ENCODE results near the gene MRRF.

DNA sequence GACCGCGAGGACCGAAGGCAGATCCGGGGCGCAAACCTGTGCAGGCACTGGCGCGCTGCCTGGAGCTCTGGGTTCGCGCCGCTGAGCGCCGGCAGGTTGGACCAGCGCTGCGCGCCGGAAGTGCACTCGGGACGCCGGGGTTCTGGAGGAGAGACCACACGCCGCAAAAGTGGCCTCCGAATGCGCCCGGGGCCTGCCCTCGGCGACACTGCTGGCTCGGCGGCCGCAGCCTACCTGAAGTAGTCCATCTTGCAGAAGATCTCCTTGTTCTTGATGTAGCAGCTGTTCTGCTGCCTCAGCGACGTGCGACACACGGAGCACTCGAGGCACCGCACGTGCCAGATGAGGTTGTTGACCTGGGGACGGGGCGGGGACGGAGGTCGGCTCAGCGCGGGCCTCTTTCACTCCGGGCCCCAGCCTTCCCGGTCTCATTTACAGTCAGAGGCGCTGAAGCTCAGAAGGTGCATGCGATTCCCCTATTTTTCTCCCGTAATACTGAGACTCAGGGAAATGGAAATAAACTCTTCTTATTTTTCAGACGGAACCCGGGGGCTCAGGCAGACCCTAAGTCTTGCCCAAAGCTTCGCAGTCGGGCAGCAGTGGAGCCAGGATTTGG, 38.4 kb upstream of the MRRF start:
- no peak for TF ChIP-seq POLR2AphosphoS5 (IDR thresholded peaks at IDR 0.05; ENCODE audit: insufficient read depth in 1 of 2, low read depth in 1 of 2)
- TF ChIP-seq, protein P1, sequence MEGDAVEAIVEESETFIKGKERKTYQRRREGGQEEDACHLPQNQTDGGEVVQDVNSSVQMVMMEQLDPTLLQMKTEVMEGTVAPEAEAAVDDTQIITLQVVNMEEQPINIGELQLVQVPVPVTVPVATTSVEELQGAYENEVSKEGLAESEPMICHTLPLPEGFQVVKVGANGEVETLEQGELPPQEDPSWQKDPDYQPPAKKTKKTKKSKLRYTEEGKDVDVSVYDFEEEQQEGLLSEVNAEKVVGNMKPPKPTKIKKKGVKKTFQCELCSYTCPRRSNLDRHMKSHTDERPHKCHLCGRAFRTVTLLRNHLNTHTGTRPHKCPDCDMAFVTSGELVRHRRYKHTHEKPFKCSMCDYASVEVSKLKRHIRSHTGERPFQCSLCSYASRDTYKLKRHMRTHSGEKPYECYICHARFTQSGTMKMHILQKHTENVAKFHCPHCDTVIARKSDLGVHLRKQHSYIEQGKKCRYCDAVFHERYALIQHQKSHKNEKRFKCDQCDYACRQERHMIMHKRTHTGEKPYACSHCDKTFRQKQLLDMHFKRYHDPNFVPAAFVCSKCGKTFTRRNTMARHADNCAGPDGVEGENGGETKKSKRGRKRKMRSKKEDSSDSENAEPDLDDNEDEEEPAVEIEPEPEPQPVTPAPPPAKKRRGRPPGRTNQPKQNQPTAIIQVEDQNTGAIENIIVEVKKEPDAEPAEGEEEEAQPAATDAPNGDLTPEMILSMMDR (IDR thresholded peaks at IDR 0.05) = no peak

Measured in vagina (tissue), 2 donors.